Activated CD4-positive, CD25-positive, alpha-beta regulatory T cell treated with anti-CD3 and anti-CD28 coated beads, Interleukin-2, amount 50 U/mL, for 16 hours (primary cell): ENCODE measurements around the gene PTPRC.

Experiments
- DNase-seq: peaks from one replicate; pipeline ENCODE4 v3.0.0-alpha.2; 2020; ENCODE audit warnings: low read depth, low spot score

PTPRC gene

GRCh38 chr1:198700396-198700795, 61.6 kb downstream of the PTPRC start:
- no peak for DNase-seq

- no peak for DNase-seq
Measured at GRCh38 chr1:198701250-198701649, 62.4 kb downstream of the PTPRC start.

GRCh38 chr1:198701766-198702539, 63.1 kb downstream of the PTPRC start:
- no peak for DNase-seq

- no peak for DNase-seq
Measured at GRCh38 chr1:198708761-198709525, 70.1 kb downstream of the PTPRC start.

GRCh38 chr1:198711837-198712236, 73.0 kb downstream of the PTPRC start:
- no peak for DNase-seq

- no peak for DNase-seq
Measured at GRCh38 chr1:198713081-198713480, 74.2 kb downstream of the PTPRC start.

- DNase-seq = no peak
Measured at GRCh38 chr1:198714271-198714670, 75.4 kb downstream of the PTPRC start.

- DNase-seq = no peak
Measured at GRCh38 chr1:198716051-198716450, 77.2 kb downstream of the PTPRC start.

GRCh38 chr1:198717510-198717909, 78.7 kb downstream of the PTPRC start:
- DNase-seq = no peak

GRCh38 chr1:198723127-198723526, 84.3 kb downstream of the PTPRC start:
- DNase-seq = no peak

GRCh38 chr1:198725090-198725489, 86.2 kb downstream of the PTPRC start:
- no peak for DNase-seq

- DNase-seq = no peak
Measured at GRCh38 chr1:198726455-198726854, 87.6 kb downstream of the PTPRC start.

GRCh38 chr1:198729195-198729863, 90.5 kb downstream of the PTPRC start:
- DNase-seq = no peak

- DNase-seq = no peak
Measured at GRCh38 chr1:198730952-198731351, 92.1 kb downstream of the PTPRC start.

- no peak for DNase-seq
Measured at GRCh38 chr1:198734323-198735008, 95.6 kb downstream of the PTPRC start.

GRCh38 chr1:198741744-198742143, 102.9 kb downstream of the PTPRC start:
- no peak for DNase-seq

- DNase-seq = no peak
Measured at GRCh38 chr1:198747127-198747526, 108.3 kb downstream of the PTPRC start.

- DNase-seq = no peak
Measured at GRCh38 chr1:198749279-198749678, 110.4 kb downstream of the PTPRC start.

- DNase-seq = no peak
Measured at GRCh38 chr1:198750081-198750480, 111.2 kb downstream of the PTPRC start.

GRCh38 chr1:198751741-198752140, 112.9 kb downstream of the PTPRC start:
- DNase-seq = no peak

- DNase-seq = no peak
Measured at GRCh38 chr1:198754670-198755069, 115.8 kb downstream of the PTPRC start.

GRCh38 chr1:198755715-198756114, 116.9 kb downstream of the PTPRC start:
- no peak for DNase-seq
